HG02885 (cell line): ENCODE results near the gene CPT1A.

Experiments
- ATAC-seq: cut with Tn5 transposase; IDR thresholded peaks from one replicate; pipeline ENCODE4 v1.9.1; 2021; ENCODE audit warnings: mild to moderate bottlenecking; ENCODE audit not compliant: unreplicated experiment, poor library complexity

Gene CPT1A

GRCh38 chr11:68806931-68807844, 34.5 kb downstream of the CPT1A start:
- ATAC-seq: no peak

GRCh38 chr11:68804786-68805185, 36.9 kb downstream of the CPT1A start:
- ATAC-seq: no peak

- no peak for ATAC-seq
These were observed 38.0 kb downstream of the CPT1A start for GRCh38 chr11:68803766-68804165.

DNA sequence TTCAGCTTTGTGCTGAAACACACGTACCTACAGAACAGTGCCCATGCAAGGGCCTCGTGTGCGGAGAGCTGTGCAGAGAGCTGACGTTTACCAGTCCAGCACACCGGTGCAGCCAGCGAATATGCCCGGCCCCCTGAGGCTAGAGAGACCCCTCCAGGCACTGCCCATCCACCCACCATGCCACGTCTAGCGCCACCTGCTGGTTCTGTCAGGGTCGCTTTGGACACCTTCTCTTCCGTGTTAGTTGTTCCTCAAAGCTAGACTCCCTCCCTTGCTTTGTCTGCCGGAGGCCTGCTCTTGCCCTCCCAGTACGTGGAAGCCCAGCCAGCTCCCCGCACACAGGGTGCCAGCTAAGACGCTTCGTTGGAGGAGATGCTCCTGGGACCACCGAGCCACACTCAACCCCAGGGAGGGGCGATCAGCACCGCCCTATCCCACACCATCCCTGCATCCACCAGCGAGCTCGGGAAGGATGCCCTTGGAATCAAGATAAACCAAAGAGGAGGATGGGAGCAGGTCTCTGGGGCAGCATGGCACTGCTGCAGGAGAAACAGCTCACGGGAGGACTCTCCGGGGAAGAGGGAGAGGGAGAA, 43.4 kb downstream of the CPT1A start:
- no peak for ATAC-seq

GRCh38 chr11:68796801-68797200, 44.9 kb downstream of the CPT1A start:
- no peak for ATAC-seq

GRCh38 chr11:68792400-68792966, 49.2 kb downstream of the CPT1A start:
- no peak for ATAC-seq

DNA sequence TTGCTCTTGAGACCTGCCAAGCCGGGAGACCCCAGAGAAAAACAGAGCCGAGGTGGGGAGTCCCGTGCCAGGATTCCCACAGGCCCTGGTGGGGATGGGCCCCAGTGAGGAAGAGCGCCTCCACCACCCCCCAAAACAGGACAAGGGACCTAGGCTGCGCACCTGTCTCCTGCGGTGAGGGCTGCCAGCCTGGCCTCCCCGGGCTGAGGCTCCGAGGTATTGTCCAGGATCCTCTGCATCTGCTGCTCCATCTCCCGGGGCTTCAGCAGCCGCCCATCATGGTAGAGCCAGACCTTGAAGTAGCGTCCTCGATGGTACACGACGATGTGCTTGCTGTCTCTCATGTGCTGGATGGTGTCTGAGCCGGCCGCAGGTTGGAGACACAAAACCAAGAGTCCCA, 57.1 kb downstream of the CPT1A start:
- ATAC-seq: no peak

DNA sequence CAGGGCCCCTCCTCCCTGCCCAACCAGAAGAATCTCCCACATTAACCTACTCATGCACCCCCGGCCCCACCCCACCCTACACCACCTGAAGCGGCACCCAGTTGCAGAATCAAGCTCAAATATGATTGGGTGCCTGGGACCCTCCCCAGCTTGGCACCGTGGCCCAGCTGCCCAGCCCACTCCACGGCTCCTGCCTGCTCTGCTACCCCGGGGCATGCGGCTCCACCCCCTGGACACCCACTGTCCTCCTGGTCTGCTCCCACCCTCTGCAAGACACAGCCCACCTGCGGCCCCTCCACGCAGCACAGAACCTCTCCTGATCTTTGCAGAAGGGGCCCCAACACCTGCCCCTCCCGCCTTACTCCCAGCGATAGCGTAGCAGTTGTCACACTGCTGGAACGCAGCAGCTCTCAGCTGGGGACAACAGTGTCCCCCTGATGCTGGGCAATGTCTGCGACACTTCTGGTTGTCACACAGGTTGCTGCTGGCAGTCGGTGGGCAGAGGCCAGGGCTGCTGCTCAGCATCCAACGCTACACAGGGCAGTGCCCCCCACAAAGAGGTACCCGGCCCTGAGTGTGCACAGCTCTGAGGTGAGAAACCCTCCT, 58.4 kb downstream of the CPT1A start:
- ATAC-seq: no peak

DNA sequence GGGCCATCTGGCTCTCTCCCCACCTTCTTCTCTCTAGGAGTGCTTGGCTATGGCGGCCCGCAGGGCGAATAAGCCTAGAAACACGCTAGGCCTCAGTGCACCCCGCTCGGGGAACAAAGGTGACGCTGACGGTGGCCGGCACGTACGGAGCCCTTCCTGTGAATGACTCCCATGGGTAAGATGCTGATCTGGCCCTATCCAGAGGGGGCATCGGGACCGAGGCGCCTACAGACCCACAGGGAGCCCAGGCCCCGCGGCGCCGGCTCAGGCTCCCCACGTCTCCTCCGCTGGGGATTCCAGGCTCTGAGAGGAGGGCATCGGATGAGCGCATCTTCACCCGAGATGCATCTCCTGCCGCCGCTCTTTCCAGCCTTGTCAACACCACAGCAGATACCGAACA, 59.0 kb downstream of the CPT1A start:
- ATAC-seq: no peak

GRCh38 chr11:68780829-68781228, 60.9 kb downstream of the CPT1A start:
- no peak for ATAC-seq

DNA sequence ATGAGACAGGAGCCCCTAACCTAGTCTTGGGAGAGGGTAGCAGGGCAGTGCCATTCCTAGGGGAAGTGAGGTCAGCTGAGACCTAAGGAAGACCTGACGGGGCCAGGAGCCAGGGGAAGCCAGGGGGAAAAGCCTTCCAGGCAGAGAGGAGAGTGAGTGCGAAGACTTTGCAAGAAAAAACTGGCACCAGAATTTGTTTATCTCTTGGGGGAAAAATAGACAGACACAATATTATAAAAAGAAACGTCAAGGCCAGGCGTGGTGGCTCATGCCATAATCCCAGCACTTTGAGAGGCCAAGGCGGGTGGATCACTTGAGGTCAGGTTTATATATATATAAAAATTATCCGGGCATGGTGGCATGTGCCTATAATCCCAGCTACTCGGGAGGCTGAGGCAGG, 63.5 kb downstream of the CPT1A start:
- ATAC-seq: no peak

DNA sequence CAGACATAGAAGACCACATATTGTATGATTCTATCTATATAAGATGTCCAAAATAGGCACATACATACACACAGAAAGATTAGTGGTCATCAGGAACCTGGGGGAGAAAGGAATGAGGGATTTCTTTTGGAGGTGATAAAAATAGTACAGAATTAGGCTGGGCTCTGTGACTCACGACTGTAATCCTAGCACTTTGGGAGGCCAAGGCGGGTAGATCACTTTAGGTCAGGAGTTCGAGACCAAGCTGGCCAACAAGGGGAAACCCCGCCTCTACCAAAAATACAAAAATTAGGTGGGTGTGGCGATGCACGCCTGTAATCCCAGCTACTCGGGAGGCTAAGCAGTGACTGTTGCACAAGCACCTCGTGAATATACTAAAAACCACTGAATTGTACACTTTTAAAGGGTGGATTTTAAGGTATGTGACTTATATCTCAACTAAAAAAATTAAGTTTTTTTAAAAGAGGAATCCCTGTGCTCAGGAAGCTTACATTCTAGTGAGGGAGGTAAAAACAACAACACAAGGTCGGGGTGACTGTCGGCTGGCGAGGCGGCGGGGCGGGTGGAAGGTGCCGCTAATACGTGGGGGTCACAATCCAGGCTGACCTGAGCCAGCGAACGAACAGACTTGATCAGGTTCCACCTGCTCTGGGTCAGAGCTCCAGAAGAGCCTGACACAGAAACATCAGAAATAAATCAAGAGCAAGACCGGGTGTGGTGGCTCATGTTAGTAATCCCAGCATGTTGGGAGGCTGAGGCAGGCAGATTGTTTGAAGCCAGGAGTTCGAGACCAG, 65.1 kb downstream of the CPT1A start:
- no peak for ATAC-seq

- ATAC-seq: no peak
These were observed 65.7 kb downstream of the CPT1A start for GRCh38 chr11:68775951-68776388.

GRCh38 chr11:68774194-68774585, 67.5 kb downstream of the CPT1A start:
- ATAC-seq: no peak

DNA sequence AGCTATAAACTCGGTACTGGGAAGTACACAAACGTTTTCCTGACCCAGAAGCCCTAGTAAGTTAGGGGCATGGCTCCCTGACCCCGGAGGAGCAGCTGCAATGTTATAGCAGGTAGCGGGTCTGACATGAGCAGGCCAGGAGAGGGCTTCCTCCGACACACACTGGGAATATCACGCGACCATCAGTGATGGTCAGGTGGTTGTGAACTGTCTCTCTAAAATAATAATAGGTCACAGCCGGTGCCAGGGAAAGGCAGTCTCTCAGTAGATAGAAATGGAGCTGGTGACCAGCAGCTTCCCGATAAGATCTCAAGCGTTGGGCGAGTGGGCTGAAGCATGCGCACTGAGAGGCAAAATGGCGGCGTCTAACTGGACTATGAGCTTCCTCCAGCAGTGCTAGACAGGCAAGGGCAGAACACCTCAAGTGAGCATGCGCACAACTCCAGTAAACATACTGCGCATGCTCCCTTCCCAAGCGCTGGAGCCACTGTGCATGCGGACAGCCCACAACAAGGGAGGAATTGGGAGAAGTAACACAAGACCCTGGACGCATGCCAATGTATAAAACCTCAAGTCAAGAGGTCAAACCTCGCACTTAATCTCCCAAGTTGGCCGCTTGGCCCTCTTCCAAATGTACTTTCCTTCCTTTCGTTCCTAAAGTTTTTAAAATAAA, 68.1 kb downstream of the CPT1A start:
- ATAC-seq: no peak

- no peak for ATAC-seq
These were observed 68.8 kb downstream of the CPT1A start for GRCh38 chr11:68772936-68773335.

DNA sequence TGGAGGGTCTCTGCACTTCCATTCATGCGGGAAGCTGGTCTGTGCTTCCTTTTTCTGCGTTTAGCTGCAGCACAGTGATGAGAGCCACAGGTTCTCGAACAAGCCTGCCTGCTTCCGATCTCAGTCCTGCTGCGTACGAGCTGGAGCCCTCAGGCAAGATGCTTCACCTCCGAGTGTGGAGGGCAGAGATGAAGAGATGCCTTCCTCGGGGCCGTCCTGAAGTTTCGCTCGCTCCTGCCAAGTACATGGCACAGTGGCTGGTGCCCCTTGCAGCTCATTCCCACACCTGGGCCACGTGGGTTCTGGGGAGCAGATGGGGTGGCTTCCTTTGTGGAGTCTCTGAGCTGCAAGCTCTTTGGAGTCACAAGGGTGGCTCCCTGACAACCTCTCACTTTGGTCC, 70.9 kb downstream of the CPT1A start:
- no peak for ATAC-seq

DNA sequence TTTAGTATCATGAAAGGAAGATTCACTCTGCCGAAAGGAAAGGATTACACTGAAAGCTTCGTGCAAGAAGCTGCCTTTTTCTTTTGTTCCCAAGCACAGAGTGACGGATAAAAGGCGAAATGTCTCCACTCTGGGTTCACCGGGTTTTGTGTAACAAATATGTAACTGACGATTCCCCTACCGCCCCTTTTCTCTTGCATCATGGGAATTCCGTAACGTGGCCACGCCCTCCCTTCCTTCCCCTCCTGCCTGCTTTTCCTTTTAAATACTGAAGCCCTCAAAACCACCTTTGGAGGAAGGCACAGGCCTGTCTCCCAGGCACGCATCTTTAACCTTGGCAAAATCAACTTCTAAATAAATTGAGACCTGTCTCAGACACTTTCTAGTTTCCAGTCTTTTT, 74.0 kb downstream of the CPT1A start:
- ATAC-seq: no peak

- no peak for ATAC-seq
These were observed 74.9 kb downstream of the CPT1A start for GRCh38 chr11:68766786-68767185.

GRCh38 chr11:68764746-68765145, 77.0 kb downstream of the CPT1A start:
- no peak for ATAC-seq
